A549 (cell line): Measurements from ENCODE around the gene NRG3. TPM values are rescaled to one million over a fixed set of nuclear protein-coding genes. Genes with fewer than 3 reads are reported as not detected.

Experiments
- ATAC-seq, 2 experiments: fragments of 200-7000 bp in 1 of 2; fragments of >200 bp in 1 of 2; cut with Nextera tagmentation in 1 of 2; cut with Tn5 transposase in 1 of 2; 3 replicates each; pipeline versions ENCODE4 v1.8.0 to v1.9.1; 2018 to 2020; ENCODE audit warnings: mild to moderate bottlenecking in 1 of 2, moderate library complexity in 1 of 2
- CTCF ChIA-PET: fragments of 300-600 bp; sonication (Branson Sonifier 250); formaldehyde crosslinking; extraction: SDS; loops from one replicate; lab custom pipeline; 2021; ENCODE audit warnings: antibody characterized with exemption, inconsistent platforms; lab: Yijun Ruan, JAX
- POLR2A ChIA-PET: fragments of 350-600 bp; formaldehyde crosslinking; extraction: SDS; loops from one replicate; lab custom pipeline; 2021; ENCODE audit warnings: antibody characterized with exemption, inconsistent platforms; lab: Yijun Ruan, JAX
- DNase-seq, 2 experiments: peaks; one replicate each; pipeline versions ENCODE4 v3.0.0 to v3.0.0-alpha.2; 2011 to 2016; ENCODE audit warnings: low read depth in 1 of 2, low spot score in 1 of 2
- FAIRE-seq: peaks from 2 replicates; lab custom pipeline; 2011; peaks lifted over from hg19 to GRCh38; lab: Jason Lieb, UNC
- H3K27ac ChIP-seq, 2 experiments: fragments of >200 bp; sonication (Bioruptor Twin); formaldehyde crosslinking; 3 replicates each; pipeline ENCODE4 v1.5.1; 2016 to 2017
- H3K4me1 ChIP-seq: fragments of >200 bp; sonication (Bioruptor Twin); formaldehyde crosslinking; 3 replicates; pipeline ENCODE4 v1.6.1; 2016
- H3K4me2 ChIP-seq: fragments of >200 bp; sonication (Bioruptor Twin); formaldehyde crosslinking; 3 replicates; pipeline ENCODE4 v1.6.1; 2016
- H3K4me3 ChIP-seq: fragments of >200 bp; sonication (Bioruptor Twin); formaldehyde crosslinking; 3 replicates; pipeline ENCODE4 v1.5.1; 2016
- H3K9me3 ChIP-seq: fragments of >200 bp; sonication (Bioruptor Twin); formaldehyde crosslinking; 3 replicates; pipeline ENCODE4 v1.6.1; 2016
- CBX8 ChIP-seq: fragments of 200-600 bp; sonication (generic); IDR thresholded peaks from 2 replicates; pipeline ENCODE4 v1.6.1; 2016
- CHD2 ChIP-seq: fragments of 150-350 bp; IDR thresholded peaks from 2 replicates; pipeline ENCODE4 v1.6.1; 2014; ENCODE audit warnings: low read length; ENCODE audit not compliant: partially characterized antibody
- EHF ChIP-seq: fragments of 250-450 bp; sonication (Bioruptor Pico); IDR thresholded peaks from 2 replicates; pipeline ENCODE4 v1.5.0; 2020; ENCODE audit warnings: mild to moderate bottlenecking
- ESRRA ChIP-seq: fragments of 150-350 bp; IDR thresholded peaks from 2 replicates; pipeline ENCODE4 v1.6.1; 2014; ENCODE audit warnings: mild to moderate bottlenecking, low read length, borderline replicate concordance
- FOSL2 ChIP-seq, 2 experiments: fragments of 450-650 bp in 1 of 2; fragments of >200 bp in 1 of 2; sonication (Bioruptor Twin) in 1 of 2; formaldehyde crosslinking; IDR thresholded peaks; 2 replicates each; pipeline versions ENCODE4 v1.5.0 to v1.6.1; 2016 to 2020; ENCODE audit warnings: mild to moderate bottlenecking in 1 of 2, moderate library complexity in 1 of 2
- HOXA7 ChIP-seq: fragments of 250-450 bp; sonication (Bioruptor Pico); IDR thresholded peaks from 2 replicates; pipeline ENCODE4 v1.5.0; 2020; ENCODE audit warnings: mild to moderate bottlenecking, moderate library complexity
- JUN ChIP-seq, 2 experiments: fragments of >200 bp; sonication (Bioruptor Twin); formaldehyde crosslinking; IDR thresholded peaks; 2 replicates in 1 of 2; 3 replicates in 1 of 2; pipeline ENCODE4 v1.6.1; 2016 to 2017
- JUNB ChIP-seq: fragments of >200 bp; sonication (Bioruptor Twin); formaldehyde crosslinking; IDR thresholded peaks from 2 replicates; pipeline ENCODE4 v1.6.1; 2016
- KDM1A ChIP-seq: fragments of 200-600 bp; sonication (generic); IDR thresholded peaks from 2 replicates; pipeline ENCODE4 v1.6.1; 2016; ENCODE audit warnings: low read depth, mild to moderate bottlenecking
- MAZ ChIP-seq: fragments of 150-350 bp; IDR thresholded peaks from 2 replicates; pipeline ENCODE4 v1.6.1; 2014; ENCODE audit warnings: antibody characterized with exemption, low read depth, low read length, borderline replicate concordance
- NFE2L2 ChIP-seq: fragments of 150-350 bp; conservative IDR thresholded peaks from 2 replicates; pipeline ENCODE4 v1.6.1; 2014; ENCODE audit warnings: low read length
- NPAS2 ChIP-seq: fragments of 250-450 bp; sonication (Bioruptor Pico); IDR thresholded peaks from 2 replicates; pipeline ENCODE4 v1.8.0; 2022; ENCODE audit warnings: mild to moderate bottlenecking, moderate library complexity, borderline replicate concordance
- POLR2A ChIP-seq: IDR thresholded peaks from 2 replicates; pipeline ENCODE4 v1.6.1; 2012; ENCODE audit warnings: mild to moderate bottlenecking, low read length
- RARB ChIP-seq: fragments of 250-450 bp; sonication (Bioruptor Pico); IDR thresholded peaks from 2 replicates; pipeline ENCODE4 v1.8.0; 2021; ENCODE audit warnings: mild to moderate bottlenecking, moderate library complexity
- TFCP2L1 ChIP-seq: fragments of 250-450 bp; sonication (Bioruptor Pico); IDR thresholded peaks from 2 replicates; pipeline ENCODE4 v1.5.0; 2021; ENCODE audit warnings: mild to moderate bottlenecking
- ZFP36 ChIP-seq: fragments of 450-650 bp; IDR thresholded peaks from 2 replicates; pipeline ENCODE4 v1.6.1; 2014; ENCODE audit warnings: borderline replicate concordance; ENCODE audit not compliant: partially characterized antibody
- ZNF302 ChIP-seq: fragments of 250-450 bp; sonication (Bioruptor Pico); IDR thresholded peaks from 2 replicates; pipeline ENCODE4 v1.9.0; 2021; ENCODE audit warnings: inconsistent platforms, mild to moderate bottlenecking, moderate library complexity
- WGBS: methylation state at CpG from one replicate; pipeline ENCODE4 v1.1.6; 2017; ENCODE audit errors: missing lambda C conversion rate; 5-methylcytosine and 5-hydroxymethylcytosine counted together
- polyA plus RNA-seq, 4 experiments: library from polyadenylated mRNA; depleted of rRNA in 3 of 4; stranded (reverse); fragments of >200 nt; fragmentation: RNase III in 1 of 4; extraction: RNeasy Plus Mini Kit Qiagen cat#74134 plus additional on column Dnase treatment in 1 of 4; gene quantifications; 2 replicates in 3 of 4; 3 replicates in 1 of 4; pipeline ENCODE4 v1.2.3, GENCODE V29; 2011 to 2017
- TF ChIP-seq, protein P1 (sequence below): fragments of 250-450 bp; sonication (Bioruptor Pico); IDR thresholded peaks from 2 replicates; pipeline ENCODE4 v1.5.0; 2020; ENCODE audit warnings: low read depth, mild to moderate bottlenecking, moderate library complexity
- TF ChIP-seq, protein P2 (sequence below): fragments of >200 bp; sonication (Bioruptor Twin); formaldehyde crosslinking; IDR thresholded peaks from 3 replicates; pipeline ENCODE4 v1.5.1; 2016
- TF ChIP-seq, protein P3 (sequence below): fragments of 450-650 bp; IDR thresholded peaks from 2 replicates; pipeline ENCODE4 v1.6.1; 2014; ENCODE audit warnings: antibody characterized with exemption
- TF ChIP-seq, protein P4 (sequence below): IDR thresholded peaks from 2 replicates; pipeline ENCODE4 v1.6.1; 2012; ENCODE audit warnings: low read depth, borderline replicate concordance

NRG3 gene
- polyA plus RNA-seq, 2 of the 4 experiments (the other 2 are of a cell fraction): not detected

DNA sequence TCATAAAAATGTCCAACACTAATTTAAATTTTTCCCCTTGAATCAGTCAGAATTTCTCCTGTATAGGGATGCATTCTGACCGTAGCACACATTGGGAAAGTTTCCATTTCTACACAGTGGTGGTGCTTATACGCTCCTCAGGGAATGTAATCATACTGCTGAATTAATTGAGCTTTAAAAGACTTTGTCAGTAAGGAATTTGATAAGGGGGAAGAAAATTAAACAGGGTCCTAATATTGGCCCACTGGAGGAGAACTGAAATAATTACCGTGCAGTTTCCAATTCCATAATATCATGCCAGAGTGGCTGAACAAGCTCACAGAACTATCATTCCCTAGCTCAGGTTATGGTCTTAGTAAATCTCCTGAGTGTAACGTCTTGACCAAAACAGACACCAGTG is 1041.9 kb downstream of the NRG3 start:
- ChIA-PET CTCF (interaction anchor here (1.1 kb wide), 1 partner anchor 12 kb away, joined by 3 read pairs; no protein-coding TSS in a partner anchor), POLR2A (no interaction called here)
- no peak for TF ChIP-seq ESRRA
- no peak for TF ChIP-seq HOXA7
- TF ChIP-seq, protein P1, sequence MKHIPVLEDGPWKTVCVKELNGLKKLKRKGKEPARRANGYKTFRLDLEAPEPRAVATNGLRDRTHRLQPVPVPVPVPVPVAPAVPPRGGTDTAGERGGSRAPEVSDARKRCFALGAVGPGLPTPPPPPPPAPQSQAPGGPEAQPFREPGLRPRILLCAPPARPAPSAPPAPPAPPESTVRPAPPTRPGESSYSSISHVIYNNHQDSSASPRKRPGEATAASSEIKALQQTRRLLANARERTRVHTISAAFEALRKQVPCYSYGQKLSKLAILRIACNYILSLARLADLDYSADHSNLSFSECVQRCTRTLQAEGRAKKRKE: no peak
- no peak for TF ChIP-seq JUN (IDR thresholded peaks at IDR 0.05)
- TF ChIP-seq CHD2: no peak
- TF ChIP-seq, protein P2, sequence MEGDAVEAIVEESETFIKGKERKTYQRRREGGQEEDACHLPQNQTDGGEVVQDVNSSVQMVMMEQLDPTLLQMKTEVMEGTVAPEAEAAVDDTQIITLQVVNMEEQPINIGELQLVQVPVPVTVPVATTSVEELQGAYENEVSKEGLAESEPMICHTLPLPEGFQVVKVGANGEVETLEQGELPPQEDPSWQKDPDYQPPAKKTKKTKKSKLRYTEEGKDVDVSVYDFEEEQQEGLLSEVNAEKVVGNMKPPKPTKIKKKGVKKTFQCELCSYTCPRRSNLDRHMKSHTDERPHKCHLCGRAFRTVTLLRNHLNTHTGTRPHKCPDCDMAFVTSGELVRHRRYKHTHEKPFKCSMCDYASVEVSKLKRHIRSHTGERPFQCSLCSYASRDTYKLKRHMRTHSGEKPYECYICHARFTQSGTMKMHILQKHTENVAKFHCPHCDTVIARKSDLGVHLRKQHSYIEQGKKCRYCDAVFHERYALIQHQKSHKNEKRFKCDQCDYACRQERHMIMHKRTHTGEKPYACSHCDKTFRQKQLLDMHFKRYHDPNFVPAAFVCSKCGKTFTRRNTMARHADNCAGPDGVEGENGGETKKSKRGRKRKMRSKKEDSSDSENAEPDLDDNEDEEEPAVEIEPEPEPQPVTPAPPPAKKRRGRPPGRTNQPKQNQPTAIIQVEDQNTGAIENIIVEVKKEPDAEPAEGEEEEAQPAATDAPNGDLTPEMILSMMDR: no peak
- TF ChIP-seq RARB (CRISPR knock-in tag): no peak
- TF ChIP-seq NFE2L2: no peak
- TF ChIP-seq JUNB: no peak
- no peak for TF ChIP-seq KDM1A
- no peak for TF ChIP-seq TFCP2L1
- no peak for TF ChIP-seq EHF (CRISPR knock-in tag)
- no peak for TF ChIP-seq POLR2A
- TF ChIP-seq, protein P3, sequence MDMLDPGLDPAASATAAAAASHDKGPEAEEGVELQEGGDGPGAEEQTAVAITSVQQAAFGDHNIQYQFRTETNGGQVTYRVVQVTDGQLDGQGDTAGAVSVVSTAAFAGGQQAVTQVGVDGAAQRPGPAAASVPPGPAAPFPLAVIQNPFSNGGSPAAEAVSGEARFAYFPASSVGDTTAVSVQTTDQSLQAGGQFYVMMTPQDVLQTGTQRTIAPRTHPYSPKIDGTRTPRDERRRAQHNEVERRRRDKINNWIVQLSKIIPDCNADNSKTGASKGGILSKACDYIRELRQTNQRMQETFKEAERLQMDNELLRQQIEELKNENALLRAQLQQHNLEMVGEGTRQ: no peak
- TF ChIP-seq CBX8: no peak
- WGBS: 25% methylated on average over 4 of the region's 4 CpGs
- no peak for DNase-seq
- no peak for ATAC-seq
- Histone ChIP-seq H3K4me1 (no peaks in the 10 kb centered on the region), H3K4me3 (no peak overlapping the region), H3K4me2 (no peak overlapping the region), H3K27ac (no peak overlapping the region), H3K9me3 (no peaks in the 10 kb centered on the region; the same call in 2 of the 3 replicates)
- no peak for FAIRE-seq

DNA sequence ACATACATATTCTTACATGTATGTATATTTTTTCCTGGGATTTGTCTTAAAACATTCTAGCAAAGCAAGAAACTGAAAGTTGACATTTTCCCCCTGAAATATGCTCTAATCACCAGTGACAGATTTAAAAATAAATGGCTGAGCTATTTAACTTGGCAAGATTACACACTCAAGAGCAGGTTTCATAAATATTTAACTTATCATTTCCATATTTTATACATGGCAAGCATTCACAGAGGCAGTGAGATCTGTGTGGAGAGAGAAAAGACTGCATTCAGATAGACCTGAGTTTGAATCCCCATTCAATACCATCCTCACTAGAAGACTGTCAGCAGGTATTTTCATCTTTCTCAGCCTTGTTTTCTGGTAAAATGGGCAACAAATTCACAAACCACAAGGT is 1043.0 kb downstream of the NRG3 start:
- no peak overlapping the region for H3K4me2 ChIP-seq
- H3K4me1 ChIP-seq: no peaks in the 10 kb centered on the region
- TF ChIP-seq, protein P3: no peak
- TF ChIP-seq, all 56 proteins: peak for 0
- no peak overlapping the region for H3K4me3 ChIP-seq
- no peak overlapping the region for H3K27ac ChIP-seq
- ATAC-seq (no peak), DNase-seq (no peak), FAIRE-seq (no peak)
- no peaks in the 10 kb centered on the region; the same call in 2 of the 3 replicates for H3K9me3 ChIP-seq
- POLR2A ChIA-PET: no interaction called here
- CTCF ChIA-PET: no interaction called here

DNA sequence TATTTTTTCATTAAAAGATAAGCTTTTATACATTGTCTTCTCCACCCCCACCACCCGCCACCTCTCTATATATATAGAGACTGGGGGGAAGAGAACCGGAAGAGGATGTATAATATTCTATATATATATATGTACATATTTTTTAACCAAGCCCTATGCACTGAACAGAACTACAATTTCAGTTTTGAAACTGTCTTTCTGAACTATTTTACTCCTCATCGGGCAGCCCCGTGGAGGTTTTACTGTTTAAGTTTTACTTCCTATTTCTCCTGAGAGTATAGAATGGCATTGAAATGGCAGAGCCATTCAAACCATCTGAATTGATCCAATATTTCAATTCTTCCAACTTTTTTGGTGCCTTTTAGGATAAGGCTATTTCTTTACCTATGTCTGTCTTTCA is 1047.1 kb downstream of the NRG3 start:
- POLR2A ChIA-PET: no interaction called here
- no peak for DNase-seq
- TF ChIP-seq ESRRA (no peak), ZFP36 (no peak), ZNF302 (CRISPR knock-in tag) (no peak)
- TF ChIP-seq, all 56 proteins: peak for 0
- no peak for FAIRE-seq
- ATAC-seq: no peak
- WGBS: 7% methylated on average over 4 of the region's 4 CpGs
- H3K9me3 ChIP-seq: no peaks in the 10 kb centered on the region
- no peaks in the 10 kb centered on the region for H3K4me1 ChIP-seq
- H3K4me2 ChIP-seq: no peak overlapping the region
- no peak overlapping the region for H3K27ac ChIP-seq
- CTCF ChIA-PET: no interaction called here
- H3K4me3 ChIP-seq: no peak overlapping the region

DNA sequence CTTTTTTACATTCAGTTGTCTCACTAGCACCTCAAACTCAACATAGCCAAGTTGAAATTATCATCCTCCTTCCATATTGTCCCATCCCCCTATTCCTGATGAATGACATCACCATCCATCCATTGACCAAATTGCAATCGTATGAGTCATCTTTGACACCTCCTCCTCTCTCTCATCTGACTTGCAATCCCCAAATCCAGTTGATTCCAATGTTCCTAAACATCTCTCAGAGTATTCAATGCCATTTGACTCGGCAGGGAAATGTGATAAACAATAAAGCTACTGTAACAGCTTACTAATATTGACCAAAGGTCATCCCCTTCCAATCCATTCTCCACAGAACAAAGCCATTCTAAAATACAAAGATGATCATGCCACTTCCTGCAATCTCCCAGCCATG is 1047.8 kb downstream of the NRG3 start:
- no peak for FAIRE-seq
- Histone ChIP-seq H3K4me3 (no peak overlapping the region), H3K4me2 (no peak overlapping the region), H3K4me1 (no peaks in the 10 kb centered on the region)
- DNase-seq: no peak
- TF ChIP-seq, protein P4, sequence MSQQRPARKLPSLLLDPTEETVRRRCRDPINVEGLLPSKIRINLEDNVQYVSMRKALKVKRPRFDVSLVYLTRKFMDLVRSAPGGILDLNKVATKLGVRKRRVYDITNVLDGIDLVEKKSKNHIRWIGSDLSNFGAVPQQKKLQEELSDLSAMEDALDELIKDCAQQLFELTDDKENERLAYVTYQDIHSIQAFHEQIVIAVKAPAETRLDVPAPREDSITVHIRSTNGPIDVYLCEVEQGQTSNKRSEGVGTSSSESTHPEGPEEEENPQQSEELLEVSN: no peak
- no peak for TF ChIP-seq FOSL2 (IDR thresholded peaks at IDR 0.05)
- 0 out of 2 replicates have a peak, but pooled peaks have one; percentile 15 for TF ChIP-seq FOSL2 (CRISPR knock-in tag; IDR thresholded peaks at IDR 0.05)
- TF ChIP-seq TFCP2L1: no peak
- TF ChIP-seq POLR2A: no peak
- no peak for TF ChIP-seq MAZ
- TF ChIP-seq NPAS2 (CRISPR knock-in tag): no peak
- TF ChIP-seq, all 56 proteins: peak for 1
- Histone ChIP-seq H3K27ac (no peak overlapping the region), H3K9me3 (no peaks in the 10 kb centered on the region)
- ChIA-PET POLR2A (no interaction called here), CTCF (no interaction called here)
- no peak for ATAC-seq
- 0% methylated on average over 2 of the region's 2 CpGs for WGBS
